ENCODE data around the gene C2orf80.

- no peak for TF ChIP-seq EZH2phosphoT487 (IDR thresholded peaks at IDR 0.05; ENCODE audit: borderline replicate concordance, low read length)
- TF ChIP-seq CTCF (IDR thresholded peaks at IDR 0.05; ENCODE audit: low read depth, low read length, poor library complexity, severe bottlenecking): no peak
Measured at GRCh38 chr2:208189069-208189809, 591 bp downstream of the C2orf80 start.
